GM23338 (cell line): Measurements from ENCODE around the gene ACTR2. TPM values are rescaled to one million over a fixed set of nuclear protein-coding genes. Genes with fewer than 3 reads are reported as not detected.

ENCODE experiments used
- ATAC-seq: fragments of 200-7000 bp; cut with Tn5 transposase; 3 replicates; pipeline ENCODE4 v1.9.1; 2020
- DNase-seq: peaks from one replicate; pipeline ENCODE4 v3.0.0-alpha.2; 2015; ENCODE audit warnings: low spot score
- H2AFZ ChIP-seq: fragments of 200-600 bp; sonication (generic); 2 replicates; pipeline ENCODE4 v1.8.0; 2016; ENCODE audit warnings: antibody characterized with exemption, mild to moderate bottlenecking, moderate library complexity
- H3F3A ChIP-seq: fragments of 200-600 bp; sonication (generic); replicated peaks from 2 replicates; pipeline ENCODE4 v1.8.0; 2017; ENCODE audit warnings: antibody characterized with exemption, mixed run types, low read depth
- H3K27ac ChIP-seq: fragments of 200-600 bp; sonication (generic); 2 replicates; pipeline ENCODE4 v1.6.1; 2016; ENCODE audit warnings: low read depth
- H3K27me3 ChIP-seq: fragments of 200-600 bp; sonication (generic); 2 replicates; pipeline ENCODE4 v1.8.0; 2016; ENCODE audit warnings: mild to moderate bottlenecking, mixed run types, moderate library complexity; ENCODE audit not compliant: insufficient read depth
- H3K36me3 ChIP-seq: fragments of 200-600 bp; sonication (generic); 2 replicates; pipeline ENCODE4 v1.8.0; 2016; ENCODE audit warnings: mild to moderate bottlenecking; ENCODE audit not compliant: insufficient read depth
- H3K4me1 ChIP-seq: fragments of 200-600 bp; sonication (generic); 2 replicates; pipeline ENCODE4 v1.8.0; 2016; ENCODE audit warnings: mild to moderate bottlenecking, moderate library complexity; ENCODE audit not compliant: insufficient read depth
- H3K4me2 ChIP-seq: fragments of 200-600 bp; sonication (generic); 2 replicates; pipeline ENCODE4 v1.7.1; 2017; ENCODE audit warnings: mixed run types
- H3K4me3 ChIP-seq: fragments of 200-600 bp; sonication (generic); 2 replicates; pipeline ENCODE4 v1.6.1; 2016; ENCODE audit warnings: mixed run types
- H3K79me2 ChIP-seq: fragments of 200-600 bp; sonication (generic); replicated peaks from 2 replicates; pipeline ENCODE4 v1.8.0; 2017; ENCODE audit warnings: mild to moderate bottlenecking; ENCODE audit not compliant: insufficient read depth
- H3K9me2 ChIP-seq: fragments of 200-600 bp; sonication (generic); 2 replicates; pipeline ENCODE4 v1.8.0; 2017; ENCODE audit not compliant: insufficient read depth
- H4K20me1 ChIP-seq: fragments of 200-600 bp; sonication (generic); replicated peaks from 2 replicates; pipeline ENCODE4 v1.8.0; 2017; ENCODE audit warnings: mild to moderate bottlenecking; ENCODE audit not compliant: insufficient read depth
- H3K27ac Mint-ChIP-seq: 2 replicates; pipeline ENCODE4 v1.8.0; 2020; ENCODE audit warnings: inconsistent platforms, mild to moderate bottlenecking, moderate library complexity, mixed read lengths
- H3K27me3 Mint-ChIP-seq: 3 replicates; pipeline ENCODE4 v1.8.0; 2022; ENCODE audit warnings: low read depth, mild to moderate bottlenecking, moderate library complexity, mixed read lengths, inconsistent platforms; ENCODE audit not compliant: insufficient read depth, poor library complexity
- H3K36me3 Mint-ChIP-seq: 3 replicates; pipeline ENCODE4 v1.8.0; 2021; ENCODE audit warnings: low read depth, mild to moderate bottlenecking, inconsistent platforms, moderate library complexity, mixed read lengths
- H3K4me1 Mint-ChIP-seq: 3 replicates; pipeline ENCODE4 v1.8.0; 2020; ENCODE audit warnings: mild to moderate bottlenecking, inconsistent platforms, mixed read lengths
- H3K4me3 Mint-ChIP-seq: 3 replicates; pipeline ENCODE4 v1.8.0; 2021; ENCODE audit warnings: moderate library complexity, mild to moderate bottlenecking, inconsistent platforms, mixed read lengths
- H3K9me3 Mint-ChIP-seq: 3 replicates; pipeline ENCODE4 v1.8.0; 2020; ENCODE audit warnings: moderate library complexity, mild to moderate bottlenecking, inconsistent platforms, mixed read lengths
- CREB1 ChIP-seq: fragments of 250-450 bp; sonication (Bioruptor Pico); IDR thresholded peaks from 2 replicates; pipeline ENCODE4 v1.5.0; 2020; ENCODE audit warnings: low read depth, mild to moderate bottlenecking, moderate library complexity
- CTCF ChIP-seq, 2 experiments: fragments of 200-600 bp in 1 of 2; sonication (generic) in 1 of 2; conservative IDR thresholded peaks; 2 replicates each; pipeline versions ENCODE4 v1.5.1 to v1.6.1; 2016 to 2017; ENCODE audit warnings: antibody characterized with exemption in 2 of 2, low read depth in 2 of 2, mild to moderate bottlenecking in 2 of 2, moderate library complexity in 1 of 2
- ETS1 ChIP-seq: IDR thresholded peaks from 2 replicates; pipeline ENCODE4 v1.6.1; 2016; ENCODE audit warnings: antibody characterized with exemption
- EZH2 ChIP-seq: fragments of 200-600 bp; sonication (generic); IDR thresholded peaks from one replicate; pipeline ENCODE4 v1.8.0; 2017; ENCODE audit warnings: antibody characterized with exemption, mild to moderate bottlenecking, low read depth; ENCODE audit not compliant: unreplicated experiment
- EZH2phosphoT487 ChIP-seq: fragments of 200-600 bp; sonication (generic); IDR thresholded peaks from one replicate; pipeline ENCODE4 v1.8.1; 2018; ENCODE audit warnings: antibody characterized with exemption; ENCODE audit not compliant: unreplicated experiment
- JUNB ChIP-seq: IDR thresholded peaks from one replicate; pipeline ENCODE4 v1.6.1; 2016; ENCODE audit warnings: antibody characterized with exemption; ENCODE audit not compliant: unreplicated experiment
- NANOG ChIP-seq: IDR thresholded peaks from 2 replicates; pipeline ENCODE4 v1.6.1; 2016; ENCODE audit warnings: antibody characterized with exemption, borderline replicate concordance
- POLR2AphosphoS5 ChIP-seq: IDR thresholded peaks from 2 replicates; pipeline ENCODE4 v1.6.1; 2016; ENCODE audit warnings: antibody characterized with exemption, low read depth
- REST ChIP-seq: IDR thresholded peaks from one replicate; pipeline ENCODE4 v1.6.1; 2018; ENCODE audit warnings: antibody characterized with exemption; ENCODE audit not compliant: unreplicated experiment
- STAT1 ChIP-seq: IDR thresholded peaks from one replicate; pipeline ENCODE4 v1.6.1; 2016; ENCODE audit warnings: antibody characterized with exemption; ENCODE audit not compliant: unreplicated experiment
- ZNF114 ChIP-seq: fragments of 250-450 bp; sonication (Bioruptor Pico); IDR thresholded peaks from 2 replicates; pipeline ENCODE4 v1.5.0; 2020; ENCODE audit warnings: mild to moderate bottlenecking, moderate library complexity
- ZNF331 ChIP-seq: fragments of 250-450 bp; sonication (Bioruptor Pico); IDR thresholded peaks from 2 replicates; pipeline ENCODE4 v1.5.0; 2020; ENCODE audit warnings: low read depth, mild to moderate bottlenecking, moderate library complexity
- ZNF462 ChIP-seq: fragments of 250-450 bp; sonication (Bioruptor Pico); IDR thresholded peaks from 2 replicates; pipeline ENCODE4 v1.5.0; 2020; ENCODE audit warnings: mild to moderate bottlenecking, moderate library complexity
- polyA plus RNA-seq: library from polyadenylated mRNA; unstranded; fragments of >200 nt; fragmentation: Nextera tagmentation; extraction: Ambion mirVana; gene quantifications from 2 replicates; pipeline ENCODE4 v1.2.1, GENCODE V29; 2016
- total RNA-seq: library from RNA; depleted of rRNA; stranded (reverse); fragments of >200 nt; shearing (Covaris generic); gene quantifications from 2 replicates; pipeline ENCODE4 v1.2.3, GENCODE V29; 2014

ACTR2 gene
- total and polyA plus RNA-seq, 2 experiments from 2014 or later = 73.6 to 87.6 TPM

- Mint-ChIP-seq H3K9me3 (no peaks in the 10 kb centered on the region), H3K4me3 (no peak overlapping the region), H3K27me3 (peaks cover 14% of the 10 kb centered on the region), H3K27ac (no peak overlapping the region), H3K4me1 (peaks cover 6% of the 10 kb centered on the region; the same call in 2 of the 3 replicates), H3K36me3 (no peaks in the 10 kb centered on the region)
- TF ChIP-seq ZNF462 = no peak
- no peak for TF ChIP-seq STAT1
- TF ChIP-seq EZH2phosphoT487 = no peak
- TF ChIP-seq REST = no peak
- TF ChIP-seq ETS1 = no peak
- TF ChIP-seq ZNF331 (CRISPR knock-in tag) = no peak
- TF ChIP-seq ZNF114 = no peak
- no peak for TF ChIP-seq CTCF (conservative IDR thresholded peaks at IDR 0.05; ENCODE audit: low read depth in 2 of 2)
- TF ChIP-seq CREB1 = no peak
- TF ChIP-seq JUNB = no peak
- no peak for TF ChIP-seq EZH2
- TF ChIP-seq POLR2AphosphoS5 = no peak
- no peak for TF ChIP-seq NANOG
- no peaks in the 10 kb centered on the region for H3K79me2 ChIP-seq
- ATAC-seq (no peak), DNase-seq (no peak)
- H3K4me3 ChIP-seq = no peak overlapping the region
- H3K27ac ChIP-seq = no peak overlapping the region
- H4K20me1 ChIP-seq = peaks cover 6% of the 10 kb centered on the region
- H3K9me2 ChIP-seq = no peaks in the 10 kb centered on the region
- H3K36me3 ChIP-seq = no peaks in the 10 kb centered on the region
- H3K4me2 ChIP-seq = no peak overlapping the region
- H3K4me1 ChIP-seq = 0 out of 2 replicates have a peak, but pooled peaks cover under 1% of the 10 kb centered on the region
- H2AFZ ChIP-seq = no peak overlapping the region
- H3F3A ChIP-seq = no peaks in the 10 kb centered on the region
- peaks cover 21% of the 10 kb centered on the region for H3K27me3 ChIP-seq
These were observed 59.7 kb downstream of the ACTR2 start for GRCh38 chr2:65287364-65287763.
